HepG2 (cell line): ENCODE results near the gene SLC35G2. TPM values are rescaled to one million over a fixed set of nuclear protein-coding genes. Genes with fewer than 3 reads are reported as not detected.

Source experiments
- ATAC-seq: fragments of 200-7000 bp; cut with Tn5 transposase; 3 replicates; pipeline ENCODE4 v1.9.1; 2020; ENCODE audit warnings: mild to moderate bottlenecking, moderate library complexity
- BruUV-seq: library from RNA; stranded (reverse); fragments of 400-500 nt; replicated peaks from 2 replicates; lab custom pipeline; 2021; lab: Mats Ljungman, UMichigan
- CTCF ChIA-PET: fragments of 300-600 bp; formaldehyde crosslinking; extraction: SDS; loops from one replicate; lab custom pipeline; 2021; ENCODE audit warnings: low total read pairs, inconsistent platforms, low intra/inter-chr PET ratio; lab: Yijun Ruan, JAX
- POLR2A ChIA-PET: fragments of 350-600 bp; sonication (Branson Sonifier 250); formaldehyde crosslinking; loops from one replicate; lab custom pipeline; 2020; ENCODE audit warnings: antibody characterized with exemption, inconsistent platforms; lab: Yijun Ruan, JAX
- DNase-seq: peaks from one replicate; pipeline ENCODE4 v3.0.0-alpha.2; 2015; ENCODE audit warnings: low spot score
- FAIRE-seq: peaks from 3 replicates; lab custom pipeline; 2011; peaks lifted over from hg19 to GRCh38; lab: Jason Lieb, UNC
- H2AFZ ChIP-seq: one replicate; pipeline ENCODE4 v1.6.1; 2011; ENCODE audit warnings: low read length, inconsistent platforms
- H3K27ac ChIP-seq: fragments of 300-600 bp; 3 replicates; pipeline ENCODE4 v1.8.0; 2011; ENCODE audit warnings: mixed run types, mild to moderate bottlenecking, mixed read lengths, low read length, inconsistent platforms; ENCODE audit not compliant: insufficient read depth; ENCODE audit errors: extremely low read length
- H3K27me3 ChIP-seq, 2 experiments: fragments of 200-600 bp in 1 of 2; 2 replicates in 1 of 2; 3 replicates in 1 of 2; pipeline versions ENCODE4 v1.6.0 to v1.8.0; 2011; ENCODE audit warnings: low read length in 2 of 2, mild to moderate bottlenecking in 2 of 2, moderate library complexity in 2 of 2, inconsistent platforms in 1 of 2; ENCODE audit not compliant: insufficient read depth in 2 of 2, control insufficient read depth in 1 of 2
- H3K36me3 ChIP-seq, 2 experiments: fragments of 200-600 bp in 1 of 2; replicated peaks in 1 of 2; 2 replicates in 1 of 2; 3 replicates in 1 of 2; pipeline versions ENCODE4 v1.5.1 to v1.8.0; 2011; ENCODE audit warnings: low read length in 2 of 2, inconsistent platforms in 1 of 2; ENCODE audit not compliant: insufficient read depth in 2 of 2, control insufficient read depth in 1 of 2
- H3K4me1 ChIP-seq: 2 replicates; pipeline ENCODE4 v1.5.1; 2012; ENCODE audit warnings: low read length, inconsistent platforms; ENCODE audit not compliant: insufficient read depth
- H3K4me2 ChIP-seq: 2 replicates; pipeline ENCODE4 v1.6.0; 2011; ENCODE audit warnings: low read depth, low read length, inconsistent platforms
- H3K4me3 ChIP-seq, 3 experiments: fragments of 200-600 bp in 1 of 3; sonication (generic), shearing (Covaris generic) in 1 of 3; replicated peaks in 1 of 3; 2 replicates each; pipeline ENCODE4 v1.5.1; 2011 to 2016; ENCODE audit warnings: low read length in 3 of 3, inconsistent platforms in 2 of 3, low read depth in 2 of 3, mild to moderate bottlenecking in 2 of 3, control low read depth in 1 of 3, mixed read lengths in 1 of 3; ENCODE audit not compliant: insufficient read depth in 1 of 3
- H3K79me2 ChIP-seq: one replicate; pipeline ENCODE4 v1.6.1; 2011; ENCODE audit warnings: low read length, inconsistent platforms; ENCODE audit not compliant: insufficient read depth
- H3K9ac ChIP-seq: 2 replicates; pipeline ENCODE4 v1.6.0; 2011; ENCODE audit warnings: mild to moderate bottlenecking, low read depth, low read length, inconsistent platforms; ENCODE audit not compliant: insufficient read depth
- H3K9me3 ChIP-seq: 2 replicates; pipeline ENCODE4 v1.5.1; 2012; ENCODE audit warnings: mild to moderate bottlenecking, low read length
- H4K20me1 ChIP-seq: 2 replicates; pipeline ENCODE4 v1.6.0; 2011; ENCODE audit warnings: inconsistent platforms, mild to moderate bottlenecking, low read length, moderate library complexity; ENCODE audit not compliant: insufficient read depth
- ARNTL ChIP-seq: sonication (generic); formaldehyde crosslinking; IDR thresholded peaks from 2 replicates; pipeline ENCODE4 v1.4.0; 2020; ENCODE audit warnings: mild to moderate bottlenecking, missing genetic modification reagents
- GATA4 ChIP-seq: sonication (generic); IDR thresholded peaks from 2 replicates; pipeline ENCODE4 v1.6.1; 2016; ENCODE audit warnings: antibody characterized with exemption, low read depth, borderline replicate concordance
- KAT2B ChIP-seq: fragments of 150-350 bp; IDR thresholded peaks from 2 replicates; pipeline ENCODE4 v1.6.1; 2014; ENCODE audit warnings: low read depth, low read length, borderline replicate concordance
- NONO ChIP-seq, 2 experiments: fragments of 450-650 bp in 1 of 2; sonication (generic) in 1 of 2; formaldehyde crosslinking in 1 of 2; IDR thresholded peaks in 1 of 2; conservative IDR thresholded peaks in 1 of 2; 2 replicates each; pipeline versions ENCODE4 v1.6.1 to v1.8.0; 2017 to 2022; ENCODE audit warnings: mild to moderate bottlenecking in 1 of 2, missing genetic modification reagents in 1 of 2, moderate library complexity in 1 of 2
- NR3C1 ChIP-seq: sonication (generic); formaldehyde crosslinking; IDR thresholded peaks from 2 replicates; pipeline ENCODE4 v1.4.0; 2020; ENCODE audit warnings: missing genetic modification reagents
- REPIN1 ChIP-seq: sonication (generic); formaldehyde crosslinking; IDR thresholded peaks from 2 replicates; pipeline ENCODE4 v1.8.0; 2022; ENCODE audit warnings: missing genetic modification reagents, low read depth, mild to moderate bottlenecking, borderline replicate concordance
- ZFP82 ChIP-seq: sonication (generic); formaldehyde crosslinking; IDR thresholded peaks from 2 replicates; pipeline ENCODE4 v1.5.1; 2020; ENCODE audit warnings: mild to moderate bottlenecking, missing genetic modification reagents, borderline replicate concordance
- ZNF574 ChIP-seq: sonication (generic); formaldehyde crosslinking; IDR thresholded peaks from 2 replicates; pipeline ENCODE4 v1.4.0; 2020; ENCODE audit warnings: missing genetic modification reagents
- ZNF652 ChIP-seq: IDR thresholded peaks from 2 replicates; pipeline ENCODE4 v1.6.1; 2016; ENCODE audit warnings: low read depth, borderline replicate concordance
- ZNF850 ChIP-seq: sonication (generic); formaldehyde crosslinking; conservative IDR thresholded peaks from 2 replicates; pipeline ENCODE4 v1.9.0; 2021; ENCODE audit warnings: mild to moderate bottlenecking, missing genetic modification reagents
- in situ Hi-C: cut with HindIII; loops from 2 replicates; pipeline ENCODE4 v1.10.0; 2017; ENCODE audit warnings: low pct_unique_long_range_greater_than_20kb; ENCODE audit not compliant: extremely low pct_ligation_motif_present
- intact Hi-C: fragments of 100-400 bp; cut with micrococcal nuclease; formaldehyde crosslinking; loops from one replicate; pipeline ENCODE4 v1.10.0; 2022; ENCODE audit not compliant: unreplicated experiment
- polyA plus RNA-seq, 8 experiments: library from polyadenylated mRNA; depleted of rRNA in 3 of 8; stranded (reverse) in 7 of 8; unstranded in 1 of 8; fragments of >200 nt; fragmentation: Illumina TruSeq in 4 of 8; extraction: Trizol in 4 of 8; gene quantifications; 2 replicates each; pipeline versions ENCODE4 v1.2.1 to v1.2.3, GENCODE V29; 2011 to 2016; ENCODE audit warnings: low read depth in 4 of 8, missing spikeins in 1 of 8, mixed read lengths in 1 of 8; ENCODE audit not compliant: insufficient read depth in 1 of 8
- total RNA-seq, 5 experiments: library from RNA; depleted of rRNA; stranded (reverse); fragments of >200 nt; fragmentation: Illumina TruSeq; extraction: Trizol; gene quantifications; 2 replicates each; pipeline ENCODE4 v1.2.3, GENCODE V29; 2016; ENCODE audit warnings: low read depth in 1 of 5

Gene SLC35G2
- total and polyA plus RNA-seq, 2 of the 13 experiments (the other 11 are each of a cell fraction or from before 2014, with no cell fraction given), result 7.6 to 10.3 TPM

GRCh38 chr3:136836511-136837156, 17.7 kb downstream of the SLC35G2 start:
- ChIA-PET POLR2A (no interaction called here), CTCF (no interaction called here)
- intact Hi-C loops, result no loop called here

More at GRCh38 chr3:136836511-136837156, 17.7 kb downstream of the SLC35G2 start:
- Histone ChIP-seq H3K4me1 (no peaks in the 10 kb centered on the region), H3K27me3 (no peaks in the 10 kb centered on the region), H3K27ac (no peak overlapping the region), H3K79me2 (peaks cover 18% of the 10 kb centered on the region), H3K9ac (no peak overlapping the region), H2AFZ (no peak overlapping the region), H3K4me3 (no peak overlapping the region), H3K9me3 (no peaks in the 10 kb centered on the region), H4K20me1 (no peaks in the 10 kb centered on the region), H3K36me3 (peaks cover 1 to 2% of the 10 kb centered on the region in 2 experiments; a peak in 2 of 5 replicates), H3K4me2 (no peak overlapping the region)
- no peak for FAIRE-seq
- in situ Hi-C loops, result no loop called here
- no peak for DNase-seq
- no TSS peak for BruUV-seq
- no peak for ATAC-seq
- no peak for TF ChIP-seq ZNF652 (CRISPR knock-in tag)
- no peak for TF ChIP-seq KAT2B
- TF ChIP-seq ZNF574 (CRISPR knock-in tag), result no peak
- TF ChIP-seq NONO (IDR thresholded peaks at IDR 0.05), result no peak
- TF ChIP-seq NONO (CRISPR knock-in tag; conservative IDR thresholded peaks at IDR 0.05), result no peak
- no peak for TF ChIP-seq ARNTL (CRISPR knock-in tag)
- no peak for TF ChIP-seq ZNF850 (CRISPR knock-in tag)
- no peak for TF ChIP-seq REPIN1 (CRISPR knock-in tag)
- TF ChIP-seq GATA4, result no peak
- no peak for TF ChIP-seq NR3C1 (CRISPR knock-in tag)
- TF ChIP-seq ZFP82 (CRISPR knock-in tag), result no peak
